Activated CD4-positive, CD25-positive, alpha-beta regulatory T cell treated with anti-CD3 and anti-CD28 coated beads, Interleukin-2, amount 50 U/mL, for 24 hours (primary cell): ENCODE measurements around the gene SLIT3.

ENCODE experiments used
- ATAC-seq, 2 donors: fragments of 150-1000 bp; cut with Tn5 transposase; one replicate each; pipeline ENCODE4 v1.10.0; 2021; ENCODE audit warnings: mild to moderate bottlenecking in 1 of 2, moderate library complexity in 1 of 2

Gene SLIT3

GRCh38 chr5:168781941-168782571 lies 518.9 kb downstream of the SLIT3 start:
- no peak for ATAC-seq

- ATAC-seq = no peak
Observed at GRCh38 chr5:168780888-168781287, 520.1 kb downstream of the SLIT3 start.

GRCh38 chr5:168779333-168779732 lies 521.6 kb downstream of the SLIT3 start:
- no peak for ATAC-seq

GRCh38 chr5:168778536-168778935 lies 522.4 kb downstream of the SLIT3 start:
- no peak for ATAC-seq

GRCh38 chr5:168777651-168778050 lies 523.3 kb downstream of the SLIT3 start:
- no peak for ATAC-seq

GRCh38 chr5:168776070-168776469 lies 524.9 kb downstream of the SLIT3 start:
- no peak for ATAC-seq

- no peak for ATAC-seq
Observed at GRCh38 chr5:168773226-168773625, 527.7 kb downstream of the SLIT3 start.

GRCh38 chr5:168772316-168772961 lies 528.5 kb downstream of the SLIT3 start:
- ATAC-seq = no peak

GRCh38 chr5:168771678-168772077 lies 529.3 kb downstream of the SLIT3 start:
- ATAC-seq = no peak

- no peak for ATAC-seq
Observed at GRCh38 chr5:168770996-168771395, 529.9 kb downstream of the SLIT3 start.

- no peak for ATAC-seq
Observed at GRCh38 chr5:168770036-168770498, 530.9 kb downstream of the SLIT3 start.

- ATAC-seq = no peak
Observed at GRCh38 chr5:168768172-168768571, 532.8 kb downstream of the SLIT3 start.

- no peak for ATAC-seq
Observed at GRCh38 chr5:168766426-168766700, 534.6 kb downstream of the SLIT3 start.

- ATAC-seq = no peak
Observed at GRCh38 chr5:168765551-168766425, 535.2 kb downstream of the SLIT3 start.

- no peak for ATAC-seq
Observed at GRCh38 chr5:168765086-168765550, 535.8 kb downstream of the SLIT3 start.

GRCh38 chr5:168756453-168757391 lies 544.2 kb downstream of the SLIT3 start:
- ATAC-seq = no peak

- no peak for ATAC-seq
Observed at GRCh38 chr5:168755548-168756093, 545.3 kb downstream of the SLIT3 start.

- ATAC-seq = no peak
Observed at GRCh38 chr5:168753691-168754254, 547.2 kb downstream of the SLIT3 start.

GRCh38 chr5:168752416-168753190 lies 548.3 kb downstream of the SLIT3 start:
- no peak for ATAC-seq

GRCh38 chr5:168752012-168752411 lies 548.9 kb downstream of the SLIT3 start:
- ATAC-seq = no peak

- no peak for ATAC-seq
Observed at GRCh38 chr5:168750926-168751325, 550.0 kb downstream of the SLIT3 start.
